HG03521 (cell line): ENCODE results near the gene GFAP.

Experiments
- ATAC-seq: cut with Tn5 transposase; IDR thresholded peaks from one replicate; pipeline ENCODE4 v1.9.1; 2021; ENCODE audit warnings: mild to moderate bottlenecking, moderate library complexity; ENCODE audit not compliant: unreplicated experiment

The GFAP gene

DNA sequence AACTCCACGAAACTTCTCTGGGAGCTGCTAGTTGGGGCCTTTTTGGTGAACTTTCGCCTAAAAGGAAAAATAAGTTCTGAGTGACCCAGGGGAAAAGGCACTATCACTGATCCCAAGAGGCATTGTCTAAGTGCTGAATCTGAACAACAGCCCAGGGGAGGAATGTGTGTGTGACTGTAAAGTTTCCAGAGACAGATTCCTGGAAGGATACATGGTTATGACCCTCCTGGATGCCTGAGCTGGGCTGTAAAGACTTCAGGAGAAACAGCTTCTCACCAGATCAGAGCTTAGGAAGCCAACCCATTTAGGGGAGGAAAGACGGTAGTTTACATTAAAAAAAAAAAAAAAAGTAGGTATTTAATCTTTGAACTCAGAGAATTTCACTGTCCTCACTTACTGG, 47.5 kb downstream of the GFAP start:
- no peak for ATAC-seq

DNA sequence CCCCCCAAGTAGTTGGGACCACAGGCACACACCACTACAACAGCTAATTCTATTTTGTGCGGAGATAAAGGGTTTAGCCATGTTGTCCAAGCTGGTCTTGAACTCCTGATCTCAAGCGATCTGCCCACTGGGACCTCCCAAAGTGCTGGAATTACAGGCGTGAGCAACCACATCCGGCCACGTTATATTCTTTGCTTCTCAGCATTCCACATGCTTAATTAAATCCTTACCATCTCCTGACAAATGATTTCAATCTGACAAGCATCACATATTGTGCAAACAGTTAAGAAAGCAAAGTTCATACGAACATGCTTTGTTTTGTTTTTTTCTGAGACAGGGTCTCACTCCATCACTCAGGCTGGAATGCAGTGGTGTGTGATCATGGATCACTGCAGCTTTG, 49.4 kb downstream of the GFAP start:
- ATAC-seq: no peak

DNA sequence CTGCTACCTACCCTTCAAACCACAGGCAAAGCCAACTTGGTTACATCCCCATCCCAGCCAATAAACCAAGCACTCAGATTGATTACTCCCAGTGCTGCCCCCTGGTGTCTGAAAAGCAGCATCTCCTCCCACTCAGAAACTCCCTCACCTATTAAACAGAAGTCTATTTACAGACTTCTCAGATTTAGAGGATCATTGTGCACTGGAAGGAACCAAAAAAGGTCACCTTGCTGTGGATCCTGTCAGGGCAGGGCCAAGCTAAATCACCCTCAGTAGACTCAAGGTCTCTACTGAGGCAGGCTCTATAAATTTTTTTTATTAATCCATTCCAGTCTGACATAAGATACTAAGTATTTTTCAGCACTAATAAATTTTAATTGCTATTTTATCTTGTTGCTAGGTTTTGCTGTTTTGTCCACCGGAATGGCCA, 50.1 kb downstream of the GFAP start:
- ATAC-seq: no peak

DNA sequence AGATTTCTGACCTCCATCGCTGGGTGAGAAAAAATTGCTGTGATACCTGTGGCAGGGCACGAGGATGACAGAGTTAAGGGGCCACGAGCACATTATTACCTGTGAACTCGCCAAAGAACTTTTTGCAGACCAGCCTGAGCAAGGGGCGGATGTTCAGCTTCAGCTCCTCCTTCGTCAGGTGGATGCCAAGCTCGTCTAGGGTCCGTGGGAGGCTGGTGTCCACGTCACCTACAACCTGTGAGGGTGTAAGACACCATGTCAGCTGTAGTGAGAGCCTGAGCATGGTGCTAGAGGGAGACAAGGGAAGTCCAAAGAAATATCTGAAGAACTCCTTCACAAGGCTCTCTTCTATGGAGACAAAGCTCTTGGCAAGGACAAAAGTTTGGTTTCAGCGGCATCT, 50.5 kb downstream of the GFAP start:
- no peak for ATAC-seq

DNA sequence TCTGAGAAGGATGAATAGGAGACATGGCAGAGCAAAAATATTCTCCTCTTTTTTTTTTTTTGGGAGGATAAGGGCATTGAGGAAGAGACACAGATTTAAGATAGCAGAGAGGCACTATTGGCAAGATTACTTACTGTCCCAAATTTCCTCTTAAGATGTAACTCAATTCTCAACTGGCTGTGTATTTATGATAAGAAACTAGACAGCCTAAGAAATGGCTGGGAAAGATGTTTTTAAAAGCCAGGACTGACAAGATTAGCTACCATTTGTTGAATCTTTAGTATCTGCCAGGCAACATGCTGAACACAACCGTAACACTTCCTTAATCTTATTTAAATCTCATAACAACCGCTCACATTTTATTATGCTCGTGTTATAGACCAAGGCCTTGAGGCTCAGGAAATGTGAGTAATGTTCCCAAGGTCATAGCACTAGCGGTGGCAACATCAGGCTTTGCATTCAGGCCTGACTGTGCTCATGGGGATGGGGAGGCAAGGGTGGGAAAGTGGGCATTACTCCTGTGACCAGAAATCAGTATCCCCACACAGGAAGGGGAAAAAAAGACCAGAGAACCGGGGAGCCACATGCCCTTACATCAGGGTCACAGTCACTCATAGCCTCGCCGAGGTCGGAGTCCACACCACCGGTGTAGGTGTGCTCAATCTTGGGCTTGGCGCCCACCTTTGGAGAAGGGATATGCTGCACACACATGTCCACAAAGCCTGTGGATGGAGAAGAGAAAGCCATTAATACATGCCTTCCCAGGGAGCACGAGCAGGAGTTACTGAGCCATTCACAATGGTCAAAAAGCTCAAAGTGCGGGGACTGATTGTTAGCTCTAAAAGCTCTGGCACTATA, 52.0 kb downstream of the GFAP start:
- ATAC-seq: no peak

DNA sequence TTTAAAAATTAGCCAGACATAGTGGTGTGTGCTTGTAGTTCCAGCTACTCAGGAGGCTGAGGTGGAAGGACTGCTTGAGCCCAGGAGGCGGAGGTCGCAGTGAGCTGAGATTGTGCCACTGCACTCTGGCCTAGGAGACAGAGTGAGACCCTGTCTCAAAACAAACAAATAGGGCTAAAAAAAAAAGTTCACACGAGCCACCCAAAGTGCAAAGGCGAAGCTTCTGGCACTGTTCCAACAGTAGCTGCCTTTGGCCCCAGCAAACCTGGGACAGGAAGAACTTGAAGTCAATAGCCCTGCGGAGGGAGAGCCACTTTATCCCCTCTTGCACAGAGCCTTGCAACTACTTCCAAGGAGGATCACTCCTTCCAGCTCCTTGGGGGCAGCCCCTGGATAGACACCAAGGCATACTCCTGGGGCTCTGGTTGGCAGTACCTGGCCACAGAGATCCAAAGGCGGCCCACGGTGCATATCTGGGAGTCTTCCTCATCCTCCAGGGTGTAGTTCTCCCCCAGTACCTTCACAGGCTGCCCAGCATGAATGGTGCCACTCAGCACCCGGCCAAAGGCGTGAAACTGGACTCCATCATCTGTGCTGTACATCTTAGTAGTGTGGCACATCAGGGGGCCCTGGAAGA, 52.9 kb downstream of the GFAP start:
- no peak for ATAC-seq

DNA sequence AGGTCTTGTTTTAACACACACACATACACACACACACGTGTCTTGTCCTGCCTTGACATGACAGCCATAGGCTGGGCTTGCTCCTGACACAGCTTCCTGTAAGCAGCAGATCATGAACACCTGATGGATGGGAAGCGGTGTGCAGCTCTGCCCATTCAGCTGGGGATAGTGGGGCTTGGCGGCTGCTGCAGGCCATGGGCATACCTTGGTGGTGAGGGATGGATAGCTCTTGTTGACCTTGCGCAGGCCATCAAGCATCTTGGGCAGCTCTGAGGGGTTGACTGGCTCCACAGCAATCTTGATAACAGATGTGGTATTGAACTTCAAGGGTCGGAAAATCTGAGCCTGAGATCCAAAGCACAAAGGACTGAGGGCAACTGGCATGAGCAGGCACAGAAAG, 55.6 kb downstream of the GFAP start:
- no peak for ATAC-seq

DNA sequence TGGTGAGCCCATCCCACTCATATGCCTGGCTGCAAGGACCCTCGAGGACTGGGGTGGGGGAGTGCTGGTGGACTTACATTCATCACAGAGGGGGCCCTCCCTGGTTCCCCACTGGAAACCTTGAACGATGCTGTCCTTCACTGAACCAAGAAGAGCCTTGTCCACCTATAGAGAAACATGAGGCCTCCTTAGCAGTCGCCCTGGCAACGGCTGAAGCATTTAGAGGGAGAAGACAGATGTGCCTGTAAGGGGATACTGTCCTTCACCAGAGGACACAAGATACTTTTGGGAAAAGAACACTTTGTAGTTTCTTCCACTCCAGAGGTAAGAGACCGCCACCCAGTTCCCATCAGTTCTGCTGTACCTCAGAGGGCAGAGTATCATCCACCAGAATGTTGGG, 61.1 kb downstream of the GFAP start:
- ATAC-seq: no peak
